ENCODE data around the gene TCF25.

TCF25 gene

DNA sequence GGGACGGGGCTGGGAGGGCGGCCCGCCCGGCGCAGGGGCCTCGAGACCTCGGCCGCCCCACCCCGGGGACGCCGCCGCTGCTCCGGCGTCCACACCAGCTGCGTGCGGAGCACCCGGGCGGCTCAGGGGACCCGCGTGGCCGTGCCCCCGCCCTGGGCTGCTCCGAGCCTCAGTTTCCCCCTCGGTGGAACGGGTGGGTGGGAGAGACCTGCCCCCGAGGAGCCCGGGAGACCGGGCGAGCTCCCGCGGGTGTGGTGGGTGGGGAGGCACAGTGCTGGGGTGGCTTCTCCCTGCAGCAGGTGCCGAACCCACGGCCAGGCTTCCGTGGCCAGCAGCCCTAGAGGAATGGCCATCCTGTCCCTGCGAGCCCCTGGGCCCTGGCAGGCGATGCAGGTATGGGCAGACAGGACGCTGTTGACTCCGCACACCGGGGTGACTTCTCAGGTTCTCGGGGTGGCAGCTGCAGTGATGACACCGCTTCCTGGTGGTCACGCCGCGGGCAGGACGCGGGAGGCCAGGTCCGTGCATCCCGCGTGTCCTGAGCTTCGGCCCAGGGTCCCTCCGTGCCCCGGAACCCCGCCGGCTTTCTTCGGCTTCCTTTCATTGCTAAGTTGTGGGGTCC, 75.8 kb downstream of the TCF25 start:
- no peak for DNase-seq

DNA sequence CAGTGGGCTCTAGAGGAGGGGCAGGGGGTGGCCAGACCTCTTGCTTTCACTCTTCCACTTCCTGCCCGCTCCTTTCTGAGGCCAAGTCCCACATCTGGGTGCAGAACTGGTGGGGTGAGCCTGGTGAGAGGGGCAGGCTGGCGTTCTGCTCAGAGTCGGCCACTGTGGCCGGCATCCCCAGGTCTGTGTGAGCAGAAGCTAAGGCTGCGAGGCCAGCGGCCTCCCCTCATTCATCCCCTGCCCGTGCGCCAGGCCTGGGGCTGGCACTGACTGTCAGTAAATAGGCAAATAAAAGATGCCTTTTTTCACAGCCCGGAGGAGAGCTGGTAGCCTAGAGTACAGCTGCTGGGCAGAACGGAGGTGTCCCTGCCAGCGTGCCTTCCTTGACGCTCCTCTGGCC, 76.4 kb downstream of the TCF25 start:
- no peak for DNase-seq

DNA sequence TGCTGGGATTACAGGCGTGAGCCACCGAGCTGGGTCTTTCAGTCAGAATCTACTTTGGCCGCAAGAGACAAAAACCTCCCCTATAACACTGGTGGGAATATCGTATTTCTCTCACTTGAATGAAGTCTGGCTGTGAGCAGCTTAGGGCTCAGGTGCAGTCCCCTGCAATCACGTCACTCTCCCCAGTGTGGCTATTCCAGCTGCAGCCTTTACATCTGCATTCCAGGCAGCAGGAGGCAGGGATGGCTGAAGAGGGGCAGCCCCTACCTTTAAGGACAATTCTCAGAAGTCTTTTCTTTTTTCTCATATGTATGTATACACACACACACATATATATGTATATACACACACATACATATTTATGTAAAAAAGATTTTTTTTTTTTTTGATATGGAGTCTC, 78.1 kb downstream of the TCF25 start:
- DNase-seq = no peak

DNA sequence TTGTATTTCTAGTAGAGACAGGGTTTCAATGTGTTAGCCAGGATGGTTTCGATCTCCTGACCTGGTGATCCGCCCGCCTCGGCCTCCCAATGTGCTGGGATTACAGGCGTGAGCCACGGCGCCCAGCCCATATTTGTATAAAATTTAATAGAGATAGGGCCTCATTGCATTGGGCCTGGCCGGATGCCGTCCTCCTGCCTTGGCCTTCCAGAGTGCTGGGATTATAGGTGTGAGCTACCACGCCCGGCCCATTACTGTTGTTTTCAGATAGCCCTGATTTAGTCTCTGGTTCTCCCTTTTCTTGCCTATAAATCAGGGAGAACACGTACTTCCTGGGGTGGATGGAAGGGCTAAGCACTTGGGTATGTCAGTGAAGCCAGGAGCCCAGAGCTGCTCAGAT, 78.7 kb downstream of the TCF25 start:
- DNase-seq = no peak

DNA sequence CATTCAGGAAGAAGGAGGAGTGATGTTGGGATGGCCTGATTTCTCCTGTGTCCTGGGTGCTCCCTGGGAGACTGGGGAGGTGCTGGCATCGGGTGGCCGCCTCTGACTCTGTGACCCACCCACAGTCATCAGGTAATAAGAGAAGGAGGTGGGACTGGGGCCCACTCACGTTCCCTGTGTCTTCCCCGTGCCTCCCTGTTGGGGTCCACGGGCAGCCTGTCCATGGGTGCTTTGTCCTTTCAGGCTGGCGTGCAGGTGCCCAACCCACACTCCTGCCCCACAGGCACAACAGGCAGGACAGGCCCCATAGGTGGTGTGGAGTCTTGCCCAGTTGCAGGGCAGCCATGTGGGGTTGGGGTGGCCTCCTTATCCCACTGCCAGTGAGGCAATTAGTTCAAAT, 79.2 kb downstream of the TCF25 start:
- DNase-seq = no peak

DNA sequence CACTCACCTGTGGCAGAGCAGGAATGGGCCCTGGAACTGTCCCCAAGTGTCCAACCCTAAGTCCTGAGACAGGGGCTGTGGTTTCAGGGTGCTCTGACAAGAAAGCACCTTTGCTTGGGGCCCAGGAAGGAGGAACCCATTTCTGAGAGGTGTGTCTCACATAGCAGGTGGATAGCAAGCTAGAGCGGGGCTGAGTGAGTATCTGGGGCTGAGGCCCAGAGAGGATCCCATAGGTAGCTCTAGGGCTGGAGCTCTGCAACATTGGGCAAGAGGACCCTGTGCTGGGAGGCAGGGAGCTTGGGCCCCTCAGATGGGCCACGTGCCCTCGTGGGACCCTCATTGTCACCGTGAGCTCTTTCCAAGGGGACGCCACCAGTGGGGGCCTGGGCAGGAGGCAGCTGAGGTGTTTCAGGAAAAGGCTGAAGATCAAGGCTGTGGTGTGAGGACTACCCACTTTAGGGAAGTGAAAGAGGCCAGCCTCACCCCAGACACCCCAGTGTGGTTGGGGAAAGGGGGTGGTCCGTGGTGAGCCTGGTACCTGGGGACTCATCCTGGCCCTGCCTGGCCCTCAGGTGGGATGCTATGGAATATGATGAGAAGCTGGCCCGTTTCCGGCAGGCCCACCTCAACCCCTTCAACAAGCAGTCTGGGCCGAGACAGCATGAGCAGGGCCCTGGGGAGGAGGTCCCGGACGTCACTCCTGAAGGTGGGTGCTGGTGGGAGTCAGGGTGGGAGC, 80.4 kb downstream of the TCF25 start:
- no peak for DNase-seq

DNA sequence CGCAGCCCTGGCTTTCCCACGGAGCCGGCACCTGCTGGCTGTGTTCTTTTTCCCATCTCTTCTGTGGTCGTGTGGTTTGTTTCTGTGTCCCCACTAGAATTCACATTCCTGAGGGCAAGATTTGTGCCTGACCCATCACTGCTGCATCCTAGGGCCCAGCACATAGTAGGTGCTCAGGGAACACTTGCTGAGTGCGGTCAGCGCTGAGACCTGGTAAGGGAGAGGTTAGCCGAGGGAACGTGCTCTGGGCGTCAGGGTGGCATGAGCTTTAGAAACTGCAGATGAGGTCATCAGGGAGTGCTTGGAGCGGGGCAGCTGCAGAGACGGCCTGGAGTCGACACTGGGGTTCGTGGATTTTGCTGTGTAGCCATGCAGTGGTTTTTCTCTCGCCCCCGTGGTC, 81.1 kb downstream of the TCF25 start:
- no peak for DNase-seq

DNA sequence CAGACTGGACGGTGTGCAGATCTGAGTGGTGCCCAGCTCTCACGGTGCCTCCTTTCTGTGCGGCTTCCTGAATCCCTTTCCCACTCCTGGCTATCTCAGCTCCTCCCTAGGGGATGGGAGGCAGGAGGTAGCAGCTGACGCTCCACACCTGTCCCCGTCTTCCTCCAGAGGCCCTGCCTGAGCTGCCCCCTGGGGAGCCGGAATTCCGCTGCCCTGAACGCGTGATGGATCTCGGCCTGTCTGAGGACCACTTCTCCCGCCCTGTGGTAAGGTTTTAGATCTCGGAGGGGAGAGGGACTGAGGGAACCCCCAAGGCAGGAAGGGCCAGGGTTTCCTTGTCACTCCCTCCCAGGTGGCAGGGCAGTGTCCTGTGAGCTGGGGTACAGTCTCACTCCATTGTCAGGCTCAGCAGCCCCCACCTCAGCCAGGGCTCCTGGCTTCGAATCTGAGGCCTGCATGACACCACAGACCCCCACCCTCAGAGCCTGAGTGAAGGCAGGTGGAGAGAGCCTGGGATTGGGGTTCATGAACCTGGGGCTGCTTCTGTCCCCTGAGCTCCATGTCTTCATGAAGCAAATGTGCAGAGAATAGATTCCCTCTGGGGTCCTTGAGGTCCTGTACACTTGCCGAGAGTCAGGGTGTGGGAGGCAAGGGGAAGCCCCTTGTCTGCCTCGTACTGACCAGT, 81.8 kb downstream of the TCF25 start:
- DNase-seq = no peak

DNA sequence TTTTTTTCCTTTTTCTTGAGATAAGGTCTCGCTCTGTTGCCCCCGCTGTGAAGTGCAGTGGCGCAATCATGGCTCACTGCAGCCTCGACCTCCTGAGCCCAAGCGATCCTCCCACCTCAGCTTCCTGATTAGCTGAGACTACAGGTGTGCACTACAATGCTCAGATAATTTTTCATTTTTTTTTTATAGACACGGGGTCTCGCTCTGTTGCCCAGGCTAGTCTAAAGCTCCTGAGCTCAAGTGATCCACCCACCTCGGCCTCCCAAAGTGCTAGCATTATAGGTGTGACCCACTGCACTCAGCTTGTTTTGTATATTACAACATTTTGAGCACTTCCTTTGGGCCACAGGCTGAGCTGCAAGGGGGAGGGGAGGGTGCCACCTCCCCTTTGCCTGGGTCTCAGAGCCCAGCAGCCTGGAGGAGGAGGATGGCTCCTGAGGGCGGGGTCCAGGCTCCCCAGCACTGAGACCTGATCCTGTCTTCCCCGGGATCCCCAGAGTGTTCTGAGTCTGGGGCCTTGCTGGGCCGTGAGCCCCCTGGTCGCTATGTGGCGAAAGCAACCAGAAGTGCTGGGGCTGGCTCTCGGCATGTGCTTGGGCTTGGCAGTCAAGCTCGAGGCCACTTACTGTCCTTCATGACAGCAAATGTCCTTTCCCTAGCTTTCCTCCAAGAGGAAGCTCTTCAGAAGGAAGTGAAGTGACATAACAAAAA, 83.3 kb downstream of the TCF25 start:
- no peak for DNase-seq

DNA sequence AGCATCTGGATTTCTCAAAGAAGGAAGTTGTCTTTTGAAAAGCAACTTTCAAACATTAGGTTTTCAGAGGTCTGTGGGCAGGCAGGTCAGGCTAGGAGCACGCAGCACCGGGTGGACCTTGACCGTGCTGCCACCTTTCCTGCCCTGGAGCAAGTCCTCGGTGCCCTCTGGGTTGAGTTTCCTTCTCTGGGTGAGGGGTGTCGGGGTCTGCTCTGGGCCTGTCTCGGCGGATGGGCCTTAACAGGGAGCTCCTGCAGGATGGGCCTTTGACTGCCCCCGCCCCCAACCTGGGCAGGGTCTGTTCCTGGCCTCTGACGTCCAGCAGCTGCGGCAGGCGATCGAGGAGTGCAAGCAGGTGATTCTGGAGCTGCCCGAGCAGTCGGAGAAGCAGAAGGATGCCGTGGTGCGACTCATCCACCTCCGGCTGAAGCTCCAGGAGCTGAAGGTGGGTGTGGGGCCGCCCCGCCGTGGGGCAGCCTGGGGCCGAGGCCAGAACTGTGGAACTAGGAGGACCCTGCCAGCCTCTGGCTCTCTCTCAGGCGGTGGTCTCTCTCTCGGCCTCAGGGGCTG, 83.9 kb downstream of the TCF25 start:
- no peak for DNase-seq

DNA sequence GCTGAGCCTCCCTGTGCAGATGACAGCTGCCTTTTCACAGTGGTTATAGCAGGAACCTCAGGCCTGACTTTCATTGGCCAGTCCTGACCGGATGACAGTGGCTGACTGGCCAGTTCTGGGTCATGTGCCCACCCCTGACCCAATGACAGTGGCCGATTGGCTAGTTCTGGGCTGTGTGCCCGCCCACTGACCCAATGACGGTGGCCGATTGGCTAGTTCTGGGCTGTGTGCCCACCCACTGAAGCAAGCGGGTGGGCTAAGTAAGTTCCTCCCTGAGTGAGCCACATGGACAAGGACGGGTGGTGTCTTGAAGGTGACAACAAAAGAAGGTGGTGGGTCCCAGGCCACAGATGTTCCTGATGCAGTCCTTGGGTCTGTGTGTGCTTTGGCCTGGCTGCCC, 84.7 kb downstream of the TCF25 start:
- DNase-seq = no peak

DNA sequence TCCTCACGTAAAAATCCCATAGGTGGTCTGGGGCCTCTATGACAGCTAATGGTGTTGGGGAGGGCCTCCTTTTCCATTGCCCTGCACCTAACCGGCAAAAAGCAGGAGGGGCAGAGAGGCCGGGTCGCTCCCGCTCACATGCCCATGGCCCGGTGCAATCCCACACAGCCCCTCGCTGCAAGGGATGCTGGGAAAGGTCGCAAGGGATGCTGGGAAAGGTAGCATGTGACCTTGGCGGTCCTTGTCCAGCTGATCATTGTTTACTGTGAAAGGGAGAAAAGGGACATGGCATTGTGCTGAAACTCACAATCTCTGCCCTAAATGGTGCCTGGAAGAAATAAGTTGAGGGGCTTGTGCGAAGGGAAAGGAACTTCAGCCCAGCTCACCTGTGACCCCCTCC, 85.2 kb downstream of the TCF25 start:
- DNase-seq = no peak

DNA sequence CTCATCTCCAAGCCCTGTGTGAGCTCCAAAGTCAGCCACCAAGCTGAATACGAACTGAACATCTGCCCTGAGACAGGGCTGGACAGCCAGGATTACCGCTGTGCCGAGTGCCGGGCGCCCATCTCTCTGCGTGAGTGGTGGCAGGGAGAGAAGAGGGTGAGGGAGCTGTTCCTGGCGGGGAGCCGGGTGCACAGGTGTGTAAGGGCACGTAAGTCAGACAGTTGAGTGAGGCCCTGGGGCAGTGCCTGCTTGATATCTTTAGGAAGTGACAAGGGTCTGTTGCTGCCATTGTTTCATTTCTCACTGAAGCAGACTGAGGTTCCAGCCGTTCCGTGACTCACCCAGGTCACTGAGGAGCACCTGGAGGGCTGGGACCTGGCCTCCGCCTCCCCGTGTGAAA, 87.6 kb downstream of the TCF25 start:
- no peak for DNase-seq
